K562 (cell line): ENCODE data around the gene TGFB1I1. TPM values are rescaled to one million over a fixed set of nuclear protein-coding genes. Genes with fewer than 3 reads are reported as not detected.

Source experiments
- ETV6 ChIP-seq, 3 experiments: fragments of 150-350 bp in 1 of 3; sonication (generic) in 1 of 3; formaldehyde crosslinking in 1 of 3; IDR thresholded peaks; 2 replicates each; pipeline versions ENCODE4 v1.6.1 to v1.8.0; 2014 to 2022; ENCODE audit warnings: borderline replicate concordance in 2 of 3, low read depth in 2 of 3, antibody characterized with exemption in 1 of 3, low read length in 1 of 3, mild to moderate bottlenecking in 1 of 3, missing genetic modification reagents in 1 of 3
- HIVEP1 ChIP-seq: fragments of 250-450 bp; sonication (Bioruptor Pico); IDR thresholded peaks from 2 replicates; pipeline ENCODE4 v1.4.0; 2020; ENCODE audit warnings: mild to moderate bottlenecking
- IRF1 ChIP-seq: sonication (generic); formaldehyde crosslinking; IDR thresholded peaks from 2 replicates; pipeline ENCODE4 v1.8.0; 2022; ENCODE audit warnings: missing genetic modification reagents, mild to moderate bottlenecking, borderline replicate concordance
- JUN ChIP-seq, 2 experiments: sonication (generic) in 1 of 2; formaldehyde crosslinking in 1 of 2; IDR thresholded peaks; 2 replicates each; pipeline versions ENCODE4 v1.6.1 to v1.8.0; 2012 to 2022; ENCODE audit warnings: borderline replicate concordance in 2 of 2, mild to moderate bottlenecking in 2 of 2, improper control_type of control experiment in 1 of 2, low read depth in 1 of 2, low read length in 1 of 2, missing genetic modification reagents in 1 of 2
- KAT2B ChIP-seq: IDR thresholded peaks from one replicate; pipeline ENCODE4 v1.6.1; 2012; ENCODE audit warnings: low read depth, mild to moderate bottlenecking, control low read depth, inconsistent platforms, low read length, moderate library complexity
- MYC ChIP-seq, 2 experiments: fragments of 250-450 bp in 1 of 2; sonication (Bioruptor Pico) in 1 of 2; IDR thresholded peaks; 2 replicates each; pipeline versions ENCODE4 v1.5.1 to v1.6.1; 2012 to 2021; ENCODE audit warnings: low read depth in 2 of 2, borderline replicate concordance in 1 of 2, improper control_type of control experiment in 1 of 2, low read length in 1 of 2, mild to moderate bottlenecking in 1 of 2, moderate library complexity in 1 of 2
- RB1 ChIP-seq: fragments of 450-650 bp; IDR thresholded peaks from 2 replicates; pipeline ENCODE4 v1.6.1; 2017; ENCODE audit warnings: low read depth, mild to moderate bottlenecking
- RHOXF2B ChIP-seq: fragments of 250-450 bp; sonication (Bioruptor Pico); conservative IDR thresholded peaks from 2 replicates; pipeline ENCODE4 v1.5.1; 2021
- TAF1 ChIP-seq: IDR thresholded peaks from 2 replicates; pipeline ENCODE4 v1.6.1; 2011; ENCODE audit warnings: mild to moderate bottlenecking, low read length, moderate library complexity; ENCODE audit not compliant: insufficient read depth, control insufficient read depth, severe bottlenecking; ENCODE audit errors: extremely low read depth
- ZNF318 ChIP-seq, 2 experiments: fragments of 450-650 bp; IDR thresholded peaks; 2 replicates each; pipeline ENCODE4 v1.6.1; 2016; ENCODE audit warnings: mild to moderate bottlenecking in 2 of 2, borderline replicate concordance in 1 of 2, low read depth in 1 of 2, moderate library complexity in 1 of 2
- ZNF398 ChIP-seq: fragments of 250-450 bp; sonication (Bioruptor Pico); IDR thresholded peaks from 2 replicates; pipeline ENCODE4 v1.8.0; 2021; ENCODE audit warnings: moderate library complexity, mild to moderate bottlenecking, inconsistent platforms
- ZNF431 ChIP-seq: sonication (generic); formaldehyde crosslinking; IDR thresholded peaks from 2 replicates; pipeline ENCODE4 v1.8.0; 2022; ENCODE audit warnings: mild to moderate bottlenecking, missing genetic modification reagents
- polyA plus RNA-seq, 8 experiments: library from polyadenylated mRNA; depleted of rRNA in 4 of 8; stranded (reverse) in 5 of 8; unstranded in 3 of 8; fragments of >200 nt; fragmentation: Nextera tagmentation in 2 of 8; fragmentation: Illumina TruSeq in 1 of 8; extraction: Ambion mirVana in 2 of 8; extraction: Trizol in 1 of 8; gene quantifications; 2 replicates each; pipeline versions ENCODE4 v1.2.1 to v1.2.3, GENCODE V29; 2011 to 2014; ENCODE audit warnings: inconsistent platforms in 1 of 8, missing spikeins in 1 of 8
- total RNA-seq, 7 experiments: library from RNA; depleted of rRNA in 6 of 7; stranded (reverse); fragments of >200 nt in 6 of 7; fragmentation: Illumina TruSeq in 2 of 7; extraction: Trizol in 2 of 7; gene quantifications; 2 replicates each; pipeline versions ENCODE4 v1.2.1 to v1.2.3, GENCODE V29; 2011 to 2021; ENCODE audit warnings: low replicate concordance in 1 of 7

Gene TGFB1I1
- total and polyA plus RNA-seq, 9 of the 15 experiments (the other 6 are each of a cell fraction or from before 2014, with no cell fraction given): 0.04 to 0.91 (median 0.19) TPM

GRCh38 chr16:31507929-31508705 lies 36.2 kb downstream of the TGFB1I1 start, which contains the start of gene RUSF1 (continued):
- no peak for TF ChIP-seq KAT2B
- peak; percentile 94 for TF ChIP-seq MYC (IDR thresholded peaks at IDR 0.05; ENCODE audit: low read depth, low read length)
- TF ChIP-seq MYC (CRISPR knock-in tag; IDR thresholded peaks at IDR 0.05; ENCODE audit: borderline replicate concordance, low read depth): no peak; the same call in 1 of the 2 replicates
- no peak for TF ChIP-seq IRF1 (CRISPR knock-in tag)
- peak; percentile 91 for TF ChIP-seq TAF1
- TF ChIP-seq RHOXF2B: no peak
- TF ChIP-seq HIVEP1 (CRISPR knock-in tag): no peak
- 0 out of 4 replicates have a peak, but pooled peaks of 1 of the 2 experiments have one; percentile 26 for TF ChIP-seq ZNF318 (IDR thresholded peaks at IDR 0.05; ENCODE audit: borderline replicate concordance in 1 of 2, low read depth in 1 of 2)
- TF ChIP-seq JUN (IDR thresholded peaks at IDR 0.05; ENCODE audit: borderline replicate concordance, low read depth, low read length): peak; percentile 36; the same call in 1 of the 2 replicates
- no peak for TF ChIP-seq JUN (CRISPR knock-in tag; IDR thresholded peaks at IDR 0.05; ENCODE audit: borderline replicate concordance)
- TF ChIP-seq ETV6 (IDR thresholded peaks at IDR 0.05; ENCODE audit: borderline replicate concordance in 1 of 2, low read depth in 2 of 2, low read length in 1 of 2): no peak; a peak in 1 of 4 replicates
- TF ChIP-seq ETV6 (CRISPR knock-in tag; IDR thresholded peaks at IDR 0.05; ENCODE audit: borderline replicate concordance): no peak
- no peak for TF ChIP-seq ZNF431 (CRISPR knock-in tag)
- peak; percentile 78 for TF ChIP-seq RB1
- no peak for TF ChIP-seq ZNF398
